Endothelial cell of umbilical vein (primary cell): Measurements from ENCODE around the gene SUCLG2. TPM values are rescaled to one million over a fixed set of nuclear protein-coding genes. Genes with fewer than 3 reads are reported as not detected.

Experiments used
- BruUV-seq: library from RNA; stranded (reverse); fragments of 400-500 nt; replicated peaks from 2 replicates; lab custom pipeline; 2021; lab: Mats Ljungman, UMichigan
- CTCF ChIA-PET: fragments of 300-600, 350-600 bp; sonication (Branson Sonifier 250); formaldehyde crosslinking; loops from one replicate; lab custom pipeline; 2021; ENCODE audit warnings: antibody characterized with exemption, inconsistent platforms; lab: Charles Lee
- POLR2A ChIA-PET: fragments of 300-600, 350-600 bp; sonication (Branson Sonifier 250); formaldehyde crosslinking; loops from one replicate; lab custom pipeline; 2021; ENCODE audit warnings: antibody characterized with exemption, inconsistent platforms; lab: Charles Lee
- DNase-seq: peaks from one replicate; pipeline ENCODE4 v3.0.0-alpha.2; 2011; ENCODE audit warnings: low read depth, low spot score
- FAIRE-seq: peaks from 2 replicates; lab custom pipeline; 2011; peaks lifted over from hg19 to GRCh38; lab: Jason Lieb, UNC
- H2AFZ ChIP-seq: 2 replicates; pipeline ENCODE4 v1.6.0; 2012; ENCODE audit warnings: low read depth, low read length, control low read depth, inconsistent platforms
- H3K27ac ChIP-seq: 2 replicates; pipeline ENCODE4 v1.5.1; 2011; ENCODE audit warnings: low read depth, mild to moderate bottlenecking, control low read depth, low read length, moderate library complexity; ENCODE audit not compliant: insufficient read depth
- H3K27me3 ChIP-seq, 2 experiments: 2 replicates each; pipeline versions ENCODE4 v1.6.0 to v1.6.1; 2011; ENCODE audit warnings: low read length in 2 of 2, mixed read lengths in 1 of 2; ENCODE audit not compliant: control insufficient read depth in 2 of 2, insufficient read depth in 2 of 2
- H3K36me3 ChIP-seq, 2 experiments: 2 replicates in 1 of 2; 3 replicates in 1 of 2; pipeline ENCODE4 v1.5.1; 2011; ENCODE audit warnings: low read length in 2 of 2, mild to moderate bottlenecking in 1 of 2, moderate library complexity in 1 of 2; ENCODE audit not compliant: control insufficient read depth in 2 of 2, insufficient read depth in 2 of 2; ENCODE audit errors: extremely low read depth in 1 of 2
- H3K4me1 ChIP-seq: 3 replicates; pipeline ENCODE4 v1.5.1; 2011; ENCODE audit warnings: mild to moderate bottlenecking, low read length; ENCODE audit not compliant: control insufficient read depth, insufficient read depth; ENCODE audit errors: extremely low read depth
- H3K4me2 ChIP-seq: 2 replicates; pipeline ENCODE4 v1.6.1; 2011; ENCODE audit warnings: low read length, control low read depth, mixed read lengths; ENCODE audit not compliant: insufficient read depth
- H3K4me3 ChIP-seq, 3 experiments: fragments of 200-600 bp in 1 of 3; sonication (generic), shearing (Covaris generic) in 1 of 3; replicated peaks in 1 of 3; 2 replicates each; pipeline ENCODE4 v1.5.1; 2011 to 2016; ENCODE audit warnings: control low read depth in 3 of 3, low read length in 3 of 3, mild to moderate bottlenecking in 2 of 3, inconsistent platforms in 1 of 3, low read depth in 1 of 3, moderate library complexity in 1 of 3; ENCODE audit not compliant: insufficient read depth in 1 of 3
- H3K79me2 ChIP-seq: 2 replicates; pipeline ENCODE4 v1.6.0; 2012; ENCODE audit warnings: low read length, inconsistent platforms; ENCODE audit not compliant: control insufficient read depth, insufficient read depth
- H3K9ac ChIP-seq: replicated peaks from 2 replicates; pipeline ENCODE3; 2011; ENCODE audit warnings: low read length, control low read depth; ENCODE audit not compliant: insufficient read depth; ENCODE audit errors: extremely low read depth
- H3K9me1 ChIP-seq: replicated peaks from 3 replicates; pipeline ENCODE4 v1.6.0; 2011; ENCODE audit warnings: mild to moderate bottlenecking, low read length; ENCODE audit not compliant: control insufficient read depth, insufficient read depth; ENCODE audit errors: extremely low read depth
- H3K9me3 ChIP-seq: replicated peaks from 2 replicates; pipeline ENCODE4 v1.5.1; 2012; ENCODE audit warnings: low read length, inconsistent platforms; ENCODE audit not compliant: control insufficient read depth, insufficient read depth
- H4K20me1 ChIP-seq: replicated peaks from 2 replicates; pipeline ENCODE3; 2011; ENCODE audit warnings: mild to moderate bottlenecking, low read length; ENCODE audit not compliant: control insufficient read depth, insufficient read depth; ENCODE audit errors: extremely low read depth
- CTCF ChIP-seq, 2 donors: IDR thresholded peaks; 1 replicate in 1 of 2; 2 replicates in 1 of 2; pipeline ENCODE4 v1.5.1; 2011; ENCODE audit warnings: low read length in 2 of 2, mild to moderate bottlenecking in 2 of 2, moderate library complexity in 2 of 2, control low read depth in 1 of 2, inconsistent platforms in 1 of 2, low read depth in 1 of 2; ENCODE audit not compliant: insufficient read depth in 1 of 2; ENCODE audit errors: extremely low read depth in 1 of 2
- EZH2 ChIP-seq: IDR thresholded peaks from 2 replicates; pipeline ENCODE4 v1.6.1; 2012; ENCODE audit warnings: borderline replicate concordance, low read depth, mild to moderate bottlenecking, moderate library complexity, low read length, inconsistent platforms; ENCODE audit not compliant: severe bottlenecking
- FOS ChIP-seq: IDR thresholded peaks from 2 replicates; pipeline ENCODE4 v1.6.1; 2011; ENCODE audit warnings: mild to moderate bottlenecking, low read length, moderate library complexity, borderline replicate concordance; ENCODE audit not compliant: insufficient read depth
- GATA2 ChIP-seq: IDR thresholded peaks from 2 replicates; pipeline ENCODE4 v1.7.0; 2011; ENCODE audit warnings: low read depth, mild to moderate bottlenecking, moderate library complexity, mixed read lengths, low read length; ENCODE audit not compliant: insufficient read length, insufficient read depth
- JUN ChIP-seq: IDR thresholded peaks from 2 replicates; pipeline ENCODE4 v1.6.1; 2011; ENCODE audit warnings: borderline replicate concordance, low read depth; ENCODE audit not compliant: insufficient read length, insufficient read depth
- MAX ChIP-seq: IDR thresholded peaks from 2 replicates; pipeline ENCODE4 v1.6.1; 2011; ENCODE audit not compliant: insufficient read depth, insufficient read length
- MYC ChIP-seq: IDR thresholded peaks from one replicate; pipeline ENCODE4 v1.6.1; 2011; ENCODE audit warnings: mild to moderate bottlenecking, low read depth, low read length
- POLR2A ChIP-seq: IDR thresholded peaks from 2 replicates; pipeline ENCODE4 v1.6.1; 2012; ENCODE audit warnings: low read depth, mild to moderate bottlenecking, control low read depth, low read length
- POLR2AphosphoS5 ChIP-seq: IDR thresholded peaks from 2 replicates; pipeline ENCODE4 v1.6.1; 2012; ENCODE audit warnings: low read depth, mild to moderate bottlenecking, control low read depth, low read length, moderate library complexity; ENCODE audit not compliant: insufficient read depth
- dilution Hi-C: fragments of 300-500 bp; cut with MboI; formaldehyde crosslinking; loops from one replicate; pipeline ENCODE4 v1.15.0; 2019; ENCODE audit warnings: low sequenced_read_pairs; ENCODE audit not compliant: extremely low pct_ligation_motif_present
- intact Hi-C: fragments of 100-400 bp; cut with micrococcal nuclease; formaldehyde crosslinking; loops from one replicate; pipeline ENCODE4 v1.10.0; 2022
- polyA plus RNA-seq, 4 experiments: library from polyadenylated mRNA; depleted of rRNA in 3 of 4; stranded (reverse) in 3 of 4; unstranded in 1 of 4; fragments of >200 nt; gene quantifications; 2 replicates each; pipeline versions ENCODE4 v1.2.1 to v1.2.3, GENCODE V29; 2011 to 2012; ENCODE audit warnings: missing spikeins in 1 of 4
- total RNA-seq: library from RNA; stranded (reverse); gene quantifications from 2 replicates; pipeline ENCODE4 v1.2.3, GENCODE V29; 2021

Gene SUCLG2
- total and polyA plus RNA-seq, 2 donors (not counting 3 experiments of a cell fraction or from before 2014, with no cell fraction given) = 8.1 to 38.3 TPM

- BruUV-seq = no TSS peak
- Histone ChIP-seq H3K27ac (no peak overlapping the region), H3K4me3 (no peak overlapping the region), H3K4me2 (no peak overlapping the region), H3K79me2 (no peaks in the 10 kb centered on the region), H3K9me3 (no peaks in the 10 kb centered on the region), H3K9ac (no peak overlapping the region), H3K9me1 (no peaks in the 10 kb centered on the region), H3K4me1 (no peaks in the 10 kb centered on the region), H2AFZ (no peak overlapping the region), H3K36me3 (no peaks in the 10 kb centered on the region), H3K27me3 (no peaks in the 10 kb centered on the region), H4K20me1 (no peaks in the 10 kb centered on the region)
- dilution Hi-C loops (no loop called here), intact Hi-C loops (no loop called here)
- ChIA-PET POLR2A (no interaction called here), CTCF (no interaction called here)
- TF ChIP-seq CTCF (IDR thresholded peaks at IDR 0.05; ENCODE audit: extremely low read depth in 1 of 2, insufficient read depth in 1 of 2, low read depth in 1 of 2, low read length in 2 of 2) (no peak), MYC (no peak), JUN (no peak), POLR2A (no peak), POLR2AphosphoS5 (no peak), GATA2 (no peak), FOS (no peak), MAX (no peak), EZH2 (no peak)
- FAIRE-seq (no peak), DNase-seq (no peak)
Measured at GRCh38 chr3:67329358-67329757, 325.1 kb downstream of the SUCLG2 start.
